ENCODE results near the gene RAB11B. TPM values are rescaled to one million over a fixed set of nuclear protein-coding genes. Genes with fewer than 3 reads are reported as not detected.

Gene RAB11B
- total and polyA plus RNA-seq, 10 of the 15 experiments (the other 5 are each of a cell fraction or from before 2014, with no cell fraction given), result 0.92 to 82.5 (median 17.9) TPM

- TF ChIP-seq BHLHE40 (IDR thresholded peaks at IDR 0.05; ENCODE audit: borderline replicate concordance in 1 of 2, low read depth in 2 of 2, low read length in 1 of 2), result no peak
- no peak for TF ChIP-seq SREBF1 (IDR thresholded peaks at IDR 0.05; ENCODE audit: low read length)
These were observed 1.6 kb upstream of the RAB11B start (continued) for GRCh38 chr19:8388612-8388958.

- in situ Hi-C loops (cut with MboI) (no loop called here), intact Hi-C loops (cut with micrococcal nuclease; ENCODE audit: unreplicated experiment) (no loop called here)
- Histone ChIP-seq H3K36me3 (ENCODE audit: control insufficient read depth in 2 of 2, insufficient read depth in 2 of 2, low read length in 1 of 2) (peaks cover 0 to 3% of the 10 kb centered on the region in 2 experiments; a peak in 1 of 4 replicates), H3K4me3 (peak overlapping the region; percentile 70), H3K9me3 (replicated peaks; ENCODE audit: control insufficient read depth, insufficient read depth, low read length) (no peaks in the 10 kb centered on the region; the same call in 2 of the 3 replicates), H3K9ac (ENCODE audit: control insufficient read depth, insufficient read depth, low read length) (peak overlapping the region; percentile 96), H3K27me3 (replicated peaks in 1 of 2; ENCODE audit: control insufficient read depth in 2 of 2, insufficient read depth in 2 of 2, low read length in 1 of 2) (no peaks in the 10 kb centered on the region), H3K27ac (ENCODE audit: control insufficient read depth, insufficient read depth) (peak overlapping the region; percentile 98), H3K4me2 (ENCODE audit: control insufficient read depth, insufficient read depth) (peak overlapping the region; percentile 93), H2AFZ (ENCODE audit: control insufficient read depth, low read depth, low read length) (peak overlapping the region; percentile 46), H3K79me2 (ENCODE audit: control insufficient read depth, insufficient read depth, low read length) (peaks cover 22% of the 10 kb centered on the region), H3K4me1 (ENCODE audit: control insufficient read depth, insufficient read depth, low read length) (peaks cover 11% of the 10 kb centered on the region), H4K20me1 (ENCODE audit: control insufficient read depth, insufficient read depth) (peaks cover 5% of the 10 kb centered on the region)
- ChIA-PET RAD21 (ENCODE audit: unreplicated experiment) (interaction anchor here (0.6 to 1.6 kb wide), 5 partner anchors 23 to 181 kb away, joined by 3 to 5 read pairs (median 4); partner anchors contain the start of genes CERS4, MARCHF2 and ZNF414), CTCF (interaction anchor here (1.0 to 1.6 kb wide), 7 partner anchors 22 to 123 kb away, joined by 3 to 14 read pairs (median 4); partner anchors contain the start of genes MARCHF2 and ZNF414), SMC1A (ENCODE audit: uncharacterized antibody, unreplicated experiment) (interaction anchor here (0.8 kb wide), 1 partner anchor 23 kb away, joined by 3 read pairs; no protein-coding TSS in a partner anchor), POLR2A (interaction anchor here (0.5 to 3.0 kb wide), 9 partner anchors 9 to 447 kb away, joined by 3 to 11 read pairs (median 4); partner anchors contain the start of genes HNRNPM, MARCHF2, TIMM44 and ZNF414)
- 1% methylated on average over 20 of the region's 28 CpGs for WGBS (ENCODE audit: insufficient coverage, insufficient replicate concordance, low lambda C conversion rate, missing lambda C conversion rate)
- 0 out of 2 replicates have a peak, but pooled peaks have one; percentile 34 for TF ChIP-seq CREB1 (IDR thresholded peaks at IDR 0.05; ENCODE audit: low read depth)
- 0 out of 2 replicates have a peak, but pooled peaks have one; percentile 33 for TF ChIP-seq NFYB (IDR thresholded peaks at IDR 0.05; ENCODE audit: insufficient read depth, low read depth, low read length)
- TF ChIP-seq SP1 (IDR thresholded peaks at IDR 0.05; ENCODE audit: low read depth, low read length), result peak; percentile 74
- TF ChIP-seq PBX3 (IDR thresholded peaks at IDR 0.05; ENCODE audit: insufficient replicate concordance, low read depth, low read length), result peak; percentile 40
- TF ChIP-seq GABPA (IDR thresholded peaks at IDR 0.05; ENCODE audit: low read depth), result no peak
- TF ChIP-seq IKZF1 (conservative IDR thresholded peaks at IDR 0.05), result peak; percentile 27; the same call in 1 of the 2 replicates
- 0 out of 2 replicates have a peak, but pooled peaks have one; percentile 25 for TF ChIP-seq RFX5 (IDR thresholded peaks at IDR 0.05; ENCODE audit: low read depth, low read length)
- TF ChIP-seq HDGF (IDR thresholded peaks at IDR 0.05), result peak; percentile 65; the same call in 1 of the 2 replicates
- 0 out of 2 replicates have a peak, but pooled peaks have one; percentile 3 for TF ChIP-seq YY1 (IDR thresholded peaks at IDR 0.05; ENCODE audit: low read depth, low read length)
- TF ChIP-seq POLR2A (IDR thresholded peaks at IDR 0.05; ENCODE audit: low read depth, low read length), result peak; percentile 72
- TF ChIP-seq ATF3 (IDR thresholded peaks at IDR 0.05; ENCODE audit: borderline replicate concordance, extremely low read depth, low read depth, low read length), result no peak
- ATAC-seq, result peak; percentile 77
- BruUV-seq (replicated peaks), result no TSS peak
- peak; percentile 63 for DNase-seq (ENCODE audit: low read depth, low spot score)
- FAIRE-seq, result no peak
These were observed 439 bp downstream of the RAB11B start for GRCh38 chr19:8390617-8390981.
